Nucleus accumbens (tissue), 56 donors: Measurements from ENCODE around the gene GPR15.

Experiments
- DNase-seq, 56 donors: peaks; one replicate each; lab custom pipeline; 2025; lab: John Stamatoyannopoulos, UW

The GPR15 gene

GRCh38 chr3:98531622-98532274, at the start of gene GPR15:
GPR15 (plus strand) TSS chr3:98531978; CDS start chr3:98532034, 56 bp downstream.
- DNase-seq = no peak

GRCh38 chr3:98482717-98483482, 48.9 kb upstream of the GPR15 start:
- no peak for DNase-seq

GRCh38 chr3:98483626-98484025, 48.2 kb upstream of the GPR15 start:
- DNase-seq = no peak

GRCh38 chr3:98497381-98497780, 34.4 kb upstream of the GPR15 start, which contains the start of gene OR5K2:
OR5K2 (plus strand) TSS chr3:98497681; CDS start chr3:98497681, 0 bp downstream.
- DNase-seq = no peak

GRCh38 chr3:98500019-98500418, 31.8 kb upstream of the GPR15 start:
- DNase-seq = no peak

GRCh38 chr3:98501270-98501669, 30.5 kb upstream of the GPR15 start:
- DNase-seq = peak in 8 of 56 donors; percentile 0 to 46 (median 22)

GRCh38 chr3:98501863-98502576, 29.8 kb upstream of the GPR15 start:
- DNase-seq = no peak

GRCh38 chr3:98504539-98504938, 27.2 kb upstream of the GPR15 start:
- no peak for DNase-seq

GRCh38 chr3:98508582-98508981, 23.2 kb upstream of the GPR15 start:
- DNase-seq = no peak

- DNase-seq = no peak
Observed at GRCh38 chr3:98512576-98512975, 19.2 kb upstream of the GPR15 start.

GRCh38 chr3:98513091-98513511, 18.7 kb upstream of the GPR15 start:
- DNase-seq = peak in 2 of 56 donors; percentile 3 to 5

- DNase-seq = no peak
Observed at GRCh38 chr3:98513736-98514135, 18.0 kb upstream of the GPR15 start.

GRCh38 chr3:98514948-98515347, 16.8 kb upstream of the GPR15 start:
- no peak for DNase-seq

GRCh38 chr3:98518816-98519215, 13.0 kb upstream of the GPR15 start:
- peak in 27 of 56 donors; percentile 1 to 60 (median 31) for DNase-seq

GRCh38 chr3:98519351-98519750, 12.4 kb upstream of the GPR15 start:
- peak in 4 of 56 donors; percentile 10 to 43 (median 29) for DNase-seq

GRCh38 chr3:98521897-98522543, 9.8 kb upstream of the GPR15 start:
- DNase-seq = peak in 18 of 56 donors; percentile 8 to 61 (median 43)

- DNase-seq = peak; percentile 80 to 99 (median 97)
Observed at GRCh38 chr3:98522544-98523281, 9.1 kb upstream of the GPR15 start, which contains the start of gene CLDND1. CLDND1 (minus strand) TSS chr3:98522902; CDS start chr3:98521424, 1,478 bp downstream.

GRCh38 chr3:98525494-98525893, 6.3 kb upstream of the GPR15 start:
- no peak for DNase-seq

- DNase-seq = no peak
Observed at GRCh38 chr3:98528474-98529346, 3.1 kb upstream of the GPR15 start.
